ENCODE measurements around the gene ROR1. TPM values are rescaled to one million over a fixed set of nuclear protein-coding genes. Genes with fewer than 3 reads are reported as not detected.

Gene ROR1
- total RNA-seq, 1 donor: 52.5 TPM

GRCh38 chr1:63779338-63780211, 5.8 kb downstream of the ROR1 start:
- Histone ChIP-seq H3K4me3 (ENCODE audit: insufficient read depth, low read length) (no peak overlapping the region), H2AFZ (ENCODE audit: low read length) (no peak overlapping the region), H3K9me3 (ENCODE audit: low read depth, low read length) (no peaks in the 10 kb centered on the region), H3K79me2 (ENCODE audit: insufficient read depth, low read length) (peaks cover 96% of the 10 kb centered on the region), H3K27ac (ENCODE audit: low read depth, low read length) (no peak overlapping the region), H3K4me2 (ENCODE audit: insufficient read depth, low read length) (peak overlapping the region; percentile 21), H3K27me3 (ENCODE audit: insufficient read depth, low read length) (no peaks in the 10 kb centered on the region), H3K4me1 (ENCODE audit: insufficient read depth, low read length) (peaks cover 15% of the 10 kb centered on the region), H4K20me1 (ENCODE audit: insufficient read depth, low read length) (peaks cover 70% of the 10 kb centered on the region), H3K36me3 (ENCODE audit: insufficient read depth, low read length) (no peaks in the 10 kb centered on the region)
- DNase-seq (ENCODE audit: insufficient read length, low spot score, missing footprints): no peak
- TF ChIP-seq CTCF (IDR thresholded peaks at IDR 0.05; ENCODE audit: extremely low read depth, low read depth, low read length): no peak

- H3K79me2 ChIP-seq (ENCODE audit: insufficient read depth, low read length): peaks cover 96% of the 10 kb centered on the region
- no peaks in the 10 kb centered on the region for H3K27me3 ChIP-seq (ENCODE audit: insufficient read depth, low read length)
- H3K4me1 ChIP-seq (ENCODE audit: insufficient read depth, low read length): peaks cover 13% of the 10 kb centered on the region
- no peak overlapping the region for H3K4me3 ChIP-seq (ENCODE audit: insufficient read depth, low read length)
- H3K36me3 ChIP-seq (ENCODE audit: insufficient read depth, low read length): no peaks in the 10 kb centered on the region
- no peak overlapping the region for H2AFZ ChIP-seq (ENCODE audit: low read length)
- DNase-seq (ENCODE audit: insufficient read length, low spot score, missing footprints): no peak
- H3K4me2 ChIP-seq (ENCODE audit: insufficient read depth, low read length): no peak overlapping the region
- TF ChIP-seq CTCF (IDR thresholded peaks at IDR 0.05; ENCODE audit: extremely low read depth, low read depth, low read length): no peak
- H4K20me1 ChIP-seq (ENCODE audit: insufficient read depth, low read length): peaks cover 73% of the 10 kb centered on the region
- H3K27ac ChIP-seq (ENCODE audit: low read depth, low read length): no peak overlapping the region
- no peaks in the 10 kb centered on the region for H3K9me3 ChIP-seq (ENCODE audit: low read depth, low read length)
These were observed 6.7 kb downstream of the ROR1 start for GRCh38 chr1:63780565-63780964.

GRCh38 chr1:63782982-63783381, 9.2 kb downstream of the ROR1 start:
- Histone ChIP-seq H3K9me3 (ENCODE audit: low read depth, low read length) (no peaks in the 10 kb centered on the region), H3K36me3 (ENCODE audit: insufficient read depth, low read length) (no peaks in the 10 kb centered on the region), H3K27ac (ENCODE audit: low read depth, low read length) (no peak overlapping the region), H3K79me2 (ENCODE audit: insufficient read depth, low read length) (peaks cover 88% of the 10 kb centered on the region), H2AFZ (ENCODE audit: low read length) (no peak overlapping the region), H3K4me3 (ENCODE audit: insufficient read depth, low read length) (no peak overlapping the region), H3K27me3 (ENCODE audit: insufficient read depth, low read length) (no peaks in the 10 kb centered on the region), H3K4me2 (ENCODE audit: insufficient read depth, low read length) (no peak overlapping the region), H3K4me1 (ENCODE audit: insufficient read depth, low read length) (peaks cover 5% of the 10 kb centered on the region), H4K20me1 (ENCODE audit: insufficient read depth, low read length) (peaks cover 78% of the 10 kb centered on the region)
- DNase-seq (ENCODE audit: insufficient read length, low spot score, missing footprints): no peak
- no peak for TF ChIP-seq CTCF (IDR thresholded peaks at IDR 0.05; ENCODE audit: extremely low read depth, low read depth, low read length)

GRCh38 chr1:63784083-63784482, 10.3 kb downstream of the ROR1 start:
- H3K9me3 ChIP-seq (ENCODE audit: low read depth, low read length): no peaks in the 10 kb centered on the region
- H2AFZ ChIP-seq (ENCODE audit: low read length): no peak overlapping the region
- H3K4me3 ChIP-seq (ENCODE audit: insufficient read depth, low read length): no peak overlapping the region
- no peak for DNase-seq (ENCODE audit: insufficient read length, low spot score, missing footprints)
- H3K79me2 ChIP-seq (ENCODE audit: insufficient read depth, low read length): peaks cover 87% of the 10 kb centered on the region
- no peak for TF ChIP-seq CTCF (IDR thresholded peaks at IDR 0.05; ENCODE audit: extremely low read depth, low read depth, low read length)
- H3K4me1 ChIP-seq (ENCODE audit: insufficient read depth, low read length): peaks cover 5% of the 10 kb centered on the region
- H4K20me1 ChIP-seq (ENCODE audit: insufficient read depth, low read length): peaks cover 78% of the 10 kb centered on the region
- H3K36me3 ChIP-seq (ENCODE audit: insufficient read depth, low read length): no peaks in the 10 kb centered on the region
- no peak overlapping the region for H3K27ac ChIP-seq (ENCODE audit: low read depth, low read length)
- H3K27me3 ChIP-seq (ENCODE audit: insufficient read depth, low read length): no peaks in the 10 kb centered on the region
- no peak overlapping the region for H3K4me2 ChIP-seq (ENCODE audit: insufficient read depth, low read length)

Measured in osteoblast (primary cell).